ENCODE measurements around the gene KPNA2.

- TF ChIP-seq, protein P1, sequence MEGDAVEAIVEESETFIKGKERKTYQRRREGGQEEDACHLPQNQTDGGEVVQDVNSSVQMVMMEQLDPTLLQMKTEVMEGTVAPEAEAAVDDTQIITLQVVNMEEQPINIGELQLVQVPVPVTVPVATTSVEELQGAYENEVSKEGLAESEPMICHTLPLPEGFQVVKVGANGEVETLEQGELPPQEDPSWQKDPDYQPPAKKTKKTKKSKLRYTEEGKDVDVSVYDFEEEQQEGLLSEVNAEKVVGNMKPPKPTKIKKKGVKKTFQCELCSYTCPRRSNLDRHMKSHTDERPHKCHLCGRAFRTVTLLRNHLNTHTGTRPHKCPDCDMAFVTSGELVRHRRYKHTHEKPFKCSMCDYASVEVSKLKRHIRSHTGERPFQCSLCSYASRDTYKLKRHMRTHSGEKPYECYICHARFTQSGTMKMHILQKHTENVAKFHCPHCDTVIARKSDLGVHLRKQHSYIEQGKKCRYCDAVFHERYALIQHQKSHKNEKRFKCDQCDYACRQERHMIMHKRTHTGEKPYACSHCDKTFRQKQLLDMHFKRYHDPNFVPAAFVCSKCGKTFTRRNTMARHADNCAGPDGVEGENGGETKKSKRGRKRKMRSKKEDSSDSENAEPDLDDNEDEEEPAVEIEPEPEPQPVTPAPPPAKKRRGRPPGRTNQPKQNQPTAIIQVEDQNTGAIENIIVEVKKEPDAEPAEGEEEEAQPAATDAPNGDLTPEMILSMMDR (conservative IDR thresholded peaks at IDR 0.05; ENCODE audit: low read depth, low read length), result no peak
- TF ChIP-seq EZH2 (IDR thresholded peaks at IDR 0.05; ENCODE audit: borderline replicate concordance, low read depth, low read length, poor library complexity, severe bottlenecking), result no peak
Measured at GRCh38 chr17:68087851-68088250, 52.3 kb downstream of the KPNA2 start.
